H7 (cell line): ENCODE measurements around the gene KDM2B. TPM values are rescaled to one million over a fixed set of nuclear protein-coding genes. Genes with fewer than 3 reads are reported as not detected.

Experiments used
- DNase-seq: peaks from one replicate; pipeline ENCODE4 v3.0.0; 2012
- H3K27me3 ChIP-seq: 2 replicates; pipeline ENCODE4 v1.6.0; 2011; ENCODE audit warnings: mild to moderate bottlenecking, low read length; ENCODE audit not compliant: control insufficient read depth, insufficient read depth
- H3K36me3 ChIP-seq: replicated peaks from 2 replicates; pipeline ENCODE4 v1.5.1; 2011; ENCODE audit warnings: low read length; ENCODE audit not compliant: control insufficient read depth, insufficient read depth
- H3K4me3 ChIP-seq: 2 replicates; pipeline ENCODE4 v1.5.1; 2011; ENCODE audit warnings: low read depth, mild to moderate bottlenecking, control low read depth, low read length, moderate library complexity; ENCODE audit not compliant: insufficient read depth
- total RNA-seq: library from RNA; depleted of rRNA; stranded (reverse); fragments of >200 nt; shearing (Covaris generic); gene quantifications from 2 replicates; pipeline ENCODE4 v1.2.3, GENCODE V29; 2014

KDM2B gene
- total RNA-seq, 1 experiment from 2014 or later, result 94.3 TPM

- Histone ChIP-seq H3K27me3 (no peaks in the 10 kb centered on the region), H3K36me3 (peaks cover 8% of the 10 kb centered on the region), H3K4me3 (no peak overlapping the region)
- no peak for DNase-seq
Measured at GRCh38 chr12:121446750-121447149, 134.1 kb downstream of the KDM2B start.

- Histone ChIP-seq H3K36me3 (peaks cover 24% of the 10 kb centered on the region), H3K27me3 (no peaks in the 10 kb centered on the region), H3K4me3 (no peak overlapping the region)
- DNase-seq, result no peak
Measured at GRCh38 chr12:121444842-121445202, 136.0 kb downstream of the KDM2B start.

GRCh38 chr12:121443911-121444841 is 136.6 kb downstream of the KDM2B start:
- no peak for DNase-seq
- peaks cover 29% of the 10 kb centered on the region for H3K36me3 ChIP-seq
- H3K4me3 ChIP-seq, result no peak overlapping the region
- no peaks in the 10 kb centered on the region for H3K27me3 ChIP-seq

- peaks cover 33% of the 10 kb centered on the region for H3K36me3 ChIP-seq
- H3K4me3 ChIP-seq, result no peak overlapping the region
- DNase-seq, result peak; percentile 98
Measured at GRCh38 chr12:121443193-121443870, 137.5 kb downstream of the KDM2B start.

GRCh38 chr12:121442028-121442948 is 138.5 kb downstream of the KDM2B start:
- Histone ChIP-seq H3K27me3 (no peaks in the 10 kb centered on the region), H3K4me3 (no peak overlapping the region), H3K36me3 (peaks cover 35% of the 10 kb centered on the region)
- no peak for DNase-seq

More at GRCh38 chr12:121443193-121443870, 137.5 kb downstream of the KDM2B start:
- H3K27me3 ChIP-seq, result no peaks in the 10 kb centered on the region

- H3K27me3 ChIP-seq, result no peaks in the 10 kb centered on the region
- peaks cover 35% of the 10 kb centered on the region for H3K36me3 ChIP-seq
- DNase-seq, result peak; percentile 76
- H3K4me3 ChIP-seq, result no peak overlapping the region
Measured at GRCh38 chr12:121441555-121441954, 139.3 kb downstream of the KDM2B start.

- DNase-seq, result no peak
- H3K36me3 ChIP-seq, result peaks cover 35% of the 10 kb centered on the region
- no peak overlapping the region for H3K4me3 ChIP-seq
- H3K27me3 ChIP-seq, result no peaks in the 10 kb centered on the region
Measured at GRCh38 chr12:121440768-121441167, 140.1 kb downstream of the KDM2B start.

GRCh38 chr12:121439715-121440114 is 141.1 kb downstream of the KDM2B start:
- H3K4me3 ChIP-seq, result no peak overlapping the region
- no peak for DNase-seq
- H3K27me3 ChIP-seq, result no peaks in the 10 kb centered on the region
- peaks cover 35% of the 10 kb centered on the region for H3K36me3 ChIP-seq

GRCh38 chr12:121438905-121439304 is 141.9 kb downstream of the KDM2B start:
- no peak for DNase-seq
- H3K27me3 ChIP-seq, result no peaks in the 10 kb centered on the region
- H3K4me3 ChIP-seq, result no peak overlapping the region
- H3K36me3 ChIP-seq, result peaks cover 36% of the 10 kb centered on the region

- Histone ChIP-seq H3K4me3 (no peak overlapping the region), H3K36me3 (peaks cover 34% of the 10 kb centered on the region), H3K27me3 (no peaks in the 10 kb centered on the region)
- no peak for DNase-seq
Measured at GRCh38 chr12:121436706-121437105, 144.1 kb downstream of the KDM2B start.

- H3K36me3 ChIP-seq, result peaks cover 29% of the 10 kb centered on the region
- no peak overlapping the region for H3K4me3 ChIP-seq
- no peaks in the 10 kb centered on the region for H3K27me3 ChIP-seq
- no peak for DNase-seq
Measured at GRCh38 chr12:121432740-121433480, 147.9 kb downstream of the KDM2B start.

GRCh38 chr12:121430833-121431415 is 149.9 kb downstream of the KDM2B start:
- Histone ChIP-seq H3K36me3 (peaks cover 34% of the 10 kb centered on the region), H3K27me3 (no peaks in the 10 kb centered on the region), H3K4me3 (no peak overlapping the region)
- no peak for DNase-seq

- no peak for DNase-seq
- no peaks in the 10 kb centered on the region for H3K27me3 ChIP-seq
- no peak overlapping the region for H3K4me3 ChIP-seq
- H3K36me3 ChIP-seq, result peaks cover 44% of the 10 kb centered on the region
Measured at GRCh38 chr12:121428883-121429282, 151.9 kb downstream of the KDM2B start.
